Ovary (tissue), 9 donors: ENCODE results near the gene NLGN4Y. TPM values are rescaled to one million over a fixed set of nuclear protein-coding genes. Genes with fewer than 3 reads are reported as not detected.

Experiments
- DNase-seq, 5 donors: peaks; one replicate each; pipeline ENCODE4 v3.0.0-alpha.2; 2019 to 2020
- H3K27ac ChIP-seq, 2 donors: fragments of 200-600 bp; one replicate each; pipeline versions ENCODE4 v1.5.1 to v1.8.0; 2019 to 2022
- H3K27me3 ChIP-seq: fragments of 200-600 bp; one replicate; pipeline ENCODE4 v1.8.0; 2022
- H3K36me3 ChIP-seq: fragments of 200-600 bp; sonication (generic); one replicate; pipeline ENCODE4 v1.5.1; 2019
- H3K4me1 ChIP-seq: one replicate; pipeline ENCODE4 v1.8.1; 2013; ENCODE audit warnings: mild to moderate bottlenecking, moderate library complexity; ENCODE audit not compliant: insufficient read depth
- H3K4me3 ChIP-seq: fragments of 200-600 bp; sonication (generic); one replicate; pipeline ENCODE4 v1.5.1; 2017
- H3K9me3 ChIP-seq, 2 donors: fragments of 200-600 bp in 1 of 2; sonication (generic) in 1 of 2; one replicate each; pipeline versions ENCODE4 v1.5.1 to v1.8.1; 2013 to 2019; ENCODE audit warnings: mild to moderate bottlenecking in 1 of 2, moderate library complexity in 1 of 2
- CTCF ChIP-seq, 3 donors: fragments of 450-650 bp in 2 of 3; fragments of 200-600 bp in 1 of 3; IDR thresholded peaks; one replicate each; pipeline versions ENCODE4 v1.5.1 to v1.8.0; 2016 to 2022; ENCODE audit warnings: antibody characterized with exemption in 3 of 3, mild to moderate bottlenecking in 1 of 3
- EP300 ChIP-seq: sonication (generic); formaldehyde crosslinking; IDR thresholded peaks from one replicate; pipeline ENCODE4 v1.6.1; 2017; ENCODE audit warnings: antibody characterized with exemption
- POLR2A ChIP-seq: fragments of 450-650 bp; IDR thresholded peaks from one replicate; pipeline ENCODE4 v1.6.1; 2017; ENCODE audit warnings: antibody characterized with exemption, mild to moderate bottlenecking, moderate library complexity
- WGBS, 3 donors: extraction: QIAGEN DNeasy Blood & Tissue Kit in 1 of 3; methylation state at CpG; one replicate each; pipeline versions ENCODE4 v1.1.5 to v1.1.7; 2013 to 2017; 5-methylcytosine and 5-hydroxymethylcytosine counted together
- intact Hi-C, 4 donors: fragments of 100-400 bp; cut with DNase I; formaldehyde crosslinking; loops; one replicate each; pipeline versions ENCODE4 v1.11.0 to v1.15.1; 2022 to 2023
- polyA plus RNA-seq, 2 donors: library from polyadenylated mRNA; stranded (reverse); fragments of 200-250 nt in 1 of 2; fragments of 350-450 nt in 1 of 2; fragmentation: Illumina TruSeq in 1 of 2; extraction: RNeasy Lipid Tissue Mini Kit (QIAGEN cat#74804) in 1 of 2; gene quantifications; one replicate each; pipeline ENCODE4 v1.2.3, GENCODE V29; 2013 to 2014
- total RNA-seq, 7 donors: library from RNA; depleted of rRNA in 2 of 7; stranded (reverse); fragments of >200 nt in 2 of 7; fragmentation: NEBNext Ultra II Directional in 3 of 7; extraction: Animal tissue kit (Norgen Biotek cat#: 25700) in 3 of 7; gene quantifications; one replicate each; pipeline versions ENCODE4 v1.1.0 to v1.2.4, GENCODE V29; 2016 to 2023
- donor health status: DM: no; HTN: no; CAD: no; lungs with moderate emphysema.
- donor health status: DM: no; HTN: no; CAD: no.
- donor health status: Bipolar disorder and iron deficiency.
- donor health status: DM: yes; HTN: yes; CAD: no.
- donor health status: DM: no; HTN: no; CAD: no.
- donor health status: DM: yes; HTN: yes; CAD: no.

The NLGN4Y gene
- total and polyA plus RNA-seq, 9 donors, result 0.15 to 0.88 (median 0.23) TPM; not detected in 6

GRCh38 chrY:14522379-14522950 is 1.9 kb upstream of the NLGN4Y start:
- no peak overlapping the region for H3K4me3 ChIP-seq
- WGBS, 3 donors, result no CpG with 5 or more reads among the region's 14 CpGs

GRCh38 chrY:14523491-14524271 is 648 bp upstream of the NLGN4Y start:
- Histone ChIP-seq H3K9me3 (no peaks in the 10 kb centered on the region), H3K4me3 (no peak overlapping the region), H3K36me3 (no peaks in the 10 kb centered on the region), H3K4me1 (no peaks in the 10 kb centered on the region), H3K27me3 (no peaks in the 10 kb centered on the region), H3K27ac (no peak overlapping the region)
- no peak for DNase-seq
- WGBS, 3 donors, result no CpG with 5 or more reads among the region's 31 CpGs
- TF ChIP-seq EP300 (no peak), CTCF (IDR thresholded peaks at IDR 0.05) (no peak), POLR2A (no peak)
- intact Hi-C loops, result no loop called here

More at GRCh38 chrY:14522379-14522950, 1.9 kb upstream of the NLGN4Y start:
- intact Hi-C loops, result no loop called here
- H3K27me3 ChIP-seq, result no peaks in the 10 kb centered on the region
- DNase-seq, result no peak
- no peak overlapping the region for H3K27ac ChIP-seq
- H3K4me1 ChIP-seq, result no peaks in the 10 kb centered on the region
- H3K9me3 ChIP-seq, result no peaks in the 10 kb centered on the region
- no peaks in the 10 kb centered on the region for H3K36me3 ChIP-seq
- TF ChIP-seq POLR2A, result no peak
- no peak for TF ChIP-seq EP300
- no peak for TF ChIP-seq CTCF (IDR thresholded peaks at IDR 0.05)

GRCh38 chrY:14525315-14525714 is 986 bp downstream of the NLGN4Y start:
- Histone ChIP-seq H3K9me3 (no peaks in the 10 kb centered on the region), H3K27ac (no peak overlapping the region), H3K27me3 (no peaks in the 10 kb centered on the region), H3K36me3 (no peaks in the 10 kb centered on the region), H3K4me3 (no peak overlapping the region), H3K4me1 (no peaks in the 10 kb centered on the region)
- no CpG with 5 or more reads among the region's 13 CpGs for WGBS, 3 donors
- TF ChIP-seq CTCF (IDR thresholded peaks at IDR 0.05), result no peak
- TF ChIP-seq POLR2A, result no peak
- TF ChIP-seq EP300, result no peak
- no peak for DNase-seq
- intact Hi-C loops, result no loop called here

- no peak for TF ChIP-seq CTCF (IDR thresholded peaks at IDR 0.05)
- TF ChIP-seq POLR2A, result no peak
- no peak for TF ChIP-seq EP300
- no peak overlapping the region for H3K27ac ChIP-seq
- H3K9me3 ChIP-seq, result no peaks in the 10 kb centered on the region
- H3K4me1 ChIP-seq, result no peaks in the 10 kb centered on the region
- no peaks in the 10 kb centered on the region for H3K36me3 ChIP-seq
- DNase-seq, result no peak
- no peaks in the 10 kb centered on the region for H3K27me3 ChIP-seq
- no peak overlapping the region for H3K4me3 ChIP-seq
- intact Hi-C loops, result no loop called here
- WGBS, 3 donors, result no CpG with 5 or more reads among the region's 7 CpGs
Observed at GRCh38 chrY:14528361-14528760, 4.0 kb downstream of the NLGN4Y start.
